Lung (tissue), 12 donors: Measurements from ENCODE around the gene GNAI2. TPM values are rescaled to one million over a fixed set of nuclear protein-coding genes. Genes with fewer than 3 reads are reported as not detected.
"Not testable (repeated sequence)": the region's sequence is repeated elsewhere in the genome, so short reads cannot be mapped to it uniquely, and the experiment has no call there.

Source experiments
- ATAC-seq: fragments of 200-7000 bp; cut with Tn5 transposase; one replicate; pipeline ENCODE4 v1.9.1; 2020; ENCODE audit warnings: moderate number of reproducible peaks; ENCODE audit not compliant: insufficient read depth, low FRiP score
- DNase-seq, 3 donors: peaks; one replicate each; pipeline ENCODE4 v3.0.0-alpha.2; 2013 to 2017
- H3K27ac ChIP-seq, 2 donors: one replicate each; pipeline ENCODE4 v1.5.1; 2013; ENCODE audit warnings: mild to moderate bottlenecking in 2 of 2, moderate library complexity in 2 of 2, control low read depth in 1 of 2, inconsistent platforms in 1 of 2, low read depth in 1 of 2, low read length in 1 of 2
- H3K27me3 ChIP-seq, 3 donors: one replicate each; pipeline ENCODE4 v1.5.1; 2013; ENCODE audit warnings: low read length in 2 of 3; ENCODE audit not compliant: control insufficient read depth in 3 of 3, insufficient read depth in 3 of 3
- H3K36me3 ChIP-seq, 4 donors: one replicate each; pipeline ENCODE4 v1.5.1; 2013; ENCODE audit warnings: low read length in 4 of 4, mild to moderate bottlenecking in 1 of 4, moderate library complexity in 1 of 4; ENCODE audit not compliant: control insufficient read depth in 4 of 4, insufficient read depth in 4 of 4
- H3K4me1 ChIP-seq, 5 donors: one replicate each; pipeline ENCODE4 v1.5.1; 2013; ENCODE audit warnings: low read length in 5 of 5, mild to moderate bottlenecking in 2 of 5, moderate library complexity in 1 of 5; ENCODE audit not compliant: control insufficient read depth in 5 of 5, insufficient read depth in 5 of 5
- H3K4me3 ChIP-seq: one replicate; pipeline ENCODE4 v1.5.1; 2013; ENCODE audit warnings: mild to moderate bottlenecking, control low read depth, moderate library complexity
- H3K9ac ChIP-seq, 2 donors: one replicate each; pipeline ENCODE4 v1.5.1; 2013; ENCODE audit warnings: low read length in 2 of 2, control low read depth in 1 of 2; ENCODE audit not compliant: insufficient read depth in 1 of 2
- H3K9me3 ChIP-seq, 4 donors: one replicate each; pipeline ENCODE4 v1.5.1; 2013; ENCODE audit warnings: low read length in 3 of 4, mild to moderate bottlenecking in 1 of 4, moderate library complexity in 1 of 4; ENCODE audit not compliant: control insufficient read depth in 4 of 4, insufficient read depth in 3 of 4
- WGBS, 2 donors: extraction: QIAGEN DNeasy Blood & Tissue Kit; methylation state at CpG; one replicate each; pipeline ENCODE4 v1.1.7; 2013; 5-methylcytosine and 5-hydroxymethylcytosine counted together
- polyA plus RNA-seq, 2 donors: library from polyadenylated mRNA; stranded (reverse); fragments of 200-250 nt; gene quantifications; one replicate each; pipeline ENCODE4 v1.2.1, GENCODE V29; 2013
- total RNA-seq, 2 donors: library from RNA; depleted of rRNA in 1 of 2; stranded (reverse); fragments of >200 nt in 1 of 2; gene quantifications; one replicate each; pipeline ENCODE4 v1.2.1, GENCODE V29; 2014 to 2021
- TF ChIP-seq, protein P1 (sequence below): IDR thresholded peaks from 2 replicates; pipeline ENCODE4 v1.5.1; 2012; ENCODE audit warnings: mild to moderate bottlenecking; ENCODE audit errors: control extremely low read depth, extremely low read depth
- donor health status: control.
- donor health status: control.
- donor health status: Bipolar disorder and iron deficiency.
- donor health status: healthy.
- donor health status: DM: yes; HTN: yes; CAD: no.

Gene GNAI2
- total and polyA plus RNA-seq, 4 donors = 217 to 364 (median 278) TPM

DNA sequence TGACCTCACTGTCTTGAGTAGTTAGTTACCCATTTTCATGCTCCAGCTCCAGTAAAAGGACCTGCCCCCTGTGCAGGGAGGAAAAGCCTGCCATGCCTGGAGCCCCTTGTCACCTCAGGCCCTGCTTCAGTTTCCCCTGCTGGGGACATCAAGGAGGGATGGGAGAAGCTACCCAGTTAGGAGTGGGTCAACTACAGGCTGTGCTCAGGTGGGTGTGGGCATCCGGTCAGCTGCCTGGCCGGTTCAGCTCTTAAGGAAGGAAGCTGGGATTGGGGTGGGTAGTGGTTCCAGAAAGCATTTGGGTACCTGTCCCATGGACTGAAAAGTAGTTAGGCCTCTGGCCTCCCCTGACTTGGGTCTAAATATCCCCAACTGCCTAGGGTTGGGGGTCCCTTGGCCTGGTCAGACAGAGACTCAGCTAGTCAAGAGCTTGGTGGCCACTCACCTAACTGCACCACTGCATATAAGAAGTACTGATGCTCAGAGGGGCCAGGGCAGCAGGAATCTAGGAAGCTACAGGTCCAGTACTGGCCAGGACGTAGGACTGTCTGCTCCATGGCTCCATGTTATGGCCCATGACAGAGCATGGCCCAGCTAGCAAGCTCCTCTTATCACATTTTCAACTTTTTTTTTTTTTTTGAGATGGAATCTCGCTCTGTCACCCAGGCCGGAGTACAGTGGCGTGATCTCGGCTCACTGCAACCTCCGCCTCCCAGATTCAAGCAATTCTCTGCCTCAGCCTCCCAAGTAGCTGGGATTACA, 43.4 kb downstream of the GNAI2 start:
- 87 to 92% methylated on average over 8 of the region's 8 CpGs for WGBS, 2 donors
- DNase-seq (no peak), ATAC-seq (no peak)
- H3K27me3 ChIP-seq = peaks cover 0 to 27% (median 12%) of the 10 kb centered on the region in 3 donors
- H3K9ac ChIP-seq = no peak overlapping the region
- H3K27ac ChIP-seq = peak overlapping the region in 1 of 2 donors; percentile 75
- TF ChIP-seq, protein P1, sequence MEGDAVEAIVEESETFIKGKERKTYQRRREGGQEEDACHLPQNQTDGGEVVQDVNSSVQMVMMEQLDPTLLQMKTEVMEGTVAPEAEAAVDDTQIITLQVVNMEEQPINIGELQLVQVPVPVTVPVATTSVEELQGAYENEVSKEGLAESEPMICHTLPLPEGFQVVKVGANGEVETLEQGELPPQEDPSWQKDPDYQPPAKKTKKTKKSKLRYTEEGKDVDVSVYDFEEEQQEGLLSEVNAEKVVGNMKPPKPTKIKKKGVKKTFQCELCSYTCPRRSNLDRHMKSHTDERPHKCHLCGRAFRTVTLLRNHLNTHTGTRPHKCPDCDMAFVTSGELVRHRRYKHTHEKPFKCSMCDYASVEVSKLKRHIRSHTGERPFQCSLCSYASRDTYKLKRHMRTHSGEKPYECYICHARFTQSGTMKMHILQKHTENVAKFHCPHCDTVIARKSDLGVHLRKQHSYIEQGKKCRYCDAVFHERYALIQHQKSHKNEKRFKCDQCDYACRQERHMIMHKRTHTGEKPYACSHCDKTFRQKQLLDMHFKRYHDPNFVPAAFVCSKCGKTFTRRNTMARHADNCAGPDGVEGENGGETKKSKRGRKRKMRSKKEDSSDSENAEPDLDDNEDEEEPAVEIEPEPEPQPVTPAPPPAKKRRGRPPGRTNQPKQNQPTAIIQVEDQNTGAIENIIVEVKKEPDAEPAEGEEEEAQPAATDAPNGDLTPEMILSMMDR = no peak
- no peaks in the 10 kb centered on the region for H3K9me3 ChIP-seq
- no peak overlapping the region for H3K4me3 ChIP-seq
- H3K36me3 ChIP-seq = peaks cover 0 to 2% (median 0%) of the 10 kb centered on the region in 4 donors
- H3K4me1 ChIP-seq = peaks cover 0 to 6% (median 0%) of the 10 kb centered on the region in 5 donors

DNA sequence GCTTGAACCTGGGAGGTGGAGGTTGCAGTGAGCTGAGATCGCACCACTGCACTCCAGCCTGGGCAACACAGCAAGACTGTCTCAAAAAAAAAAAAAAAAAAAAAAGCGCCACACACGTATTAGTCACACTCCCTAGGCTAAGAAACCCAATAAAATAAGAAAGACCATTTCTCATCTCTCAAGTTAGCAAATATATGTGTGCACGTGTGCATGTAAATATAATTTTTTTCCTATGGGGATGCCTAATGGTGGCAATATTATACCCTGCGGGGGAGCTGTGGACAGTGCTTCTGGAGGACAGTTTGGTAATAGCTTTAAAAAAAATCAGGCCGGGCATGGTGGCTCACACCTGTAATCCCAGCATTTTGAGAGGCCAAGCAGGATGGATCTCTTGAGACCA, 48.1 kb downstream of the GNAI2 start:
- WGBS, 2 donors = 92 to 93% methylated on average over 6 of the region's 6 CpGs
- H3K9me3 ChIP-seq, H3K27ac ChIP-seq, H3K4me1 ChIP-seq, H3K27me3 ChIP-seq, H3K9ac ChIP-seq, DNase-seq, ATAC-seq, H3K4me3 ChIP-seq: not testable (repeated sequence)
- peaks cover 0 to 27% (median 7%) of the 10 kb centered on the region in 4 donors for H3K36me3 ChIP-seq

DNA sequence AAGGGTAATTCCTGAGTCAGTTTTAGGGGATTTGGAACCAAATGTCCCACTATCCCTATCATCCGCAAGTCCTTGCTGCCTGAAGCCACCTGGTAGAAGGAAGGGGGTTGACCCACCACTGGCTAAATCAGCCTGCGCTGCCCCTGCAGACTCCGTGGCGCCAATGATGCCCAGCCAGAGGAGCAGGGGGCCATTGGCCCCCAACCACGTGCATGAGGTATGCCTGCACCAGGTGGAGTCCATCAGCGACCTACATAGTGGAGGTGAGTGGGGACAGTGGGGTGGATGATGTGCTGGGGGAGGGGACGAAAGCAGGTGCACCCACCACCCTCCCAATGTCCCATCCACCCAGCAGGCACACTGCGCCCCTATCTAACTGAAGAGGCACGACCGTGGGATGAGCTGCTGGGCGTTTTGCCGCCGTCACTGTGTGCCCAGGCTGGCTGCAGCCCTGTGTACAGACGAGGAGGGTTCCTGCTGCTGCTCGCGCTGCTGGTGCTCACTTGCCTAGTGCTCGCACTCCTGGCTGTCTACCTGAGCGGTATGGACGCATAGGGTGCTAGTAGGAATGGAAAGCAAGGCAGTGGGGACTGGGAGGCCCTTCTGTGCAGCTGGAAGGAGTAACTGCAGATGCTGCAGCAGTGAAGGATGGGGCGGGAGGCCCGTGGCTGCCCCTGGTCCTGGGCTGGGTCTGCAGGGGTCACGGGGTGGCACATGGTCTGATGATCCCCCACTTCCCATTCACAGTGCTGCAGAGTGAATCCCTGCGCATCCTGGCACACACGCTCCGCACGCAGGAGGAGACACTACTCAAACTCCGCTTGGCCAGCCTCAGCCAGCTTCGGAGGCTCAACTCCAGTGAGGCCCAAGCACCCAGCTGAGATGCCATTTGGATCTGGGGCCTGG, 50.6 kb downstream of the GNAI2 start:
- Histone ChIP-seq H3K4me3 (no peak overlapping the region), H3K9me3 (no peaks in the 10 kb centered on the region), H3K4me1 (peaks cover 0 to 8% (median 3%) of the 10 kb centered on the region in 5 donors), H3K36me3 (peaks cover 3 to 43% (median 12%) of the 10 kb centered on the region in 4 donors), H3K9ac (no peak overlapping the region), H3K27me3 (no peaks in the 10 kb centered on the region), H3K27ac (no peak overlapping the region)
- ATAC-seq (no peak), DNase-seq (no peak)
- WGBS, 2 donors = 90 to 92% methylated on average over 27 to 28 of the region's 28 CpGs
- TF ChIP-seq, protein P1 = no peak

DNA sequence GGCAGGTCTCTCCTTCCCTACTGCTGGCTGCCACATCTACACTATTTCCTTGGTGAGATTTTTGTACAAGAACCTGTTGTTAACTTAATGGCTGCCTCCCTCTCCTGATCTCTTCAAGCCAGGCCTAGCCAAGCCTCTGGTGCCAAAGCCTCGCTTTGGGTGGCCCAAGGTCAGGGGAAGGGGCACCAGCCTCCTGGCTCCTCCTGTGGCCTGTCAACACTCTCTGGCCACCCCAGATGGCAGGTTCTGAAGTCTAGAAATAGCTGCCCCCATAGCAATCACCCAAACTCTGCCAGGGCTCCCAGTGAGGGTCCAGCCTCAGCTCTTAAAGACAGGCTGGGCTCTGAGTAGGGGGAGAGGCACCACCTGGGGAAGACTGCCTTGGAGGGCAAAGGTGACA, 51.3 kb downstream of the GNAI2 start:
- TF ChIP-seq, protein P1 = no peak
- H3K36me3 ChIP-seq = peaks cover 3 to 43% (median 12%) of the 10 kb centered on the region in 4 donors
- no peak overlapping the region for H3K4me3 ChIP-seq
- DNase-seq = no peak
- H3K27me3 ChIP-seq = no peaks in the 10 kb centered on the region
- no peak overlapping the region for H3K9ac ChIP-seq
- no peaks in the 10 kb centered on the region for H3K9me3 ChIP-seq
- WGBS, 2 donors = 56 to 100% methylated on average over 1 of the region's 1 CpG
- peaks cover 0 to 9% (median 3%) of the 10 kb centered on the region in 5 donors for H3K4me1 ChIP-seq
- ATAC-seq = no peak
- no peak overlapping the region for H3K27ac ChIP-seq
